ENCODE data around the gene SLC25A33.
"Not testable (repeated sequence)": the region's sequence is repeated elsewhere in the genome, so short reads cannot be mapped to it uniquely, and the experiment has no call there.

The SLC25A33 gene, protein sequence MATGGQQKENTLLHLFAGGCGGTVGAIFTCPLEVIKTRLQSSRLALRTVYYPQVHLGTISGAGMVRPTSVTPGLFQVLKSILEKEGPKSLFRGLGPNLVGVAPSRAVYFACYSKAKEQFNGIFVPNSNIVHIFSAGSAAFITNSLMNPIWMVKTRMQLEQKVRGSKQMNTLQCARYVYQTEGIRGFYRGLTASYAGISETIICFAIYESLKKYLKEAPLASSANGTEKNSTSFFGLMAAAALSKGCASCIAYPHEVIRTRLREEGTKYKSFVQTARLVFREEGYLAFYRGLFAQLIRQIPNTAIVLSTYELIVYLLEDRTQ

DNA sequence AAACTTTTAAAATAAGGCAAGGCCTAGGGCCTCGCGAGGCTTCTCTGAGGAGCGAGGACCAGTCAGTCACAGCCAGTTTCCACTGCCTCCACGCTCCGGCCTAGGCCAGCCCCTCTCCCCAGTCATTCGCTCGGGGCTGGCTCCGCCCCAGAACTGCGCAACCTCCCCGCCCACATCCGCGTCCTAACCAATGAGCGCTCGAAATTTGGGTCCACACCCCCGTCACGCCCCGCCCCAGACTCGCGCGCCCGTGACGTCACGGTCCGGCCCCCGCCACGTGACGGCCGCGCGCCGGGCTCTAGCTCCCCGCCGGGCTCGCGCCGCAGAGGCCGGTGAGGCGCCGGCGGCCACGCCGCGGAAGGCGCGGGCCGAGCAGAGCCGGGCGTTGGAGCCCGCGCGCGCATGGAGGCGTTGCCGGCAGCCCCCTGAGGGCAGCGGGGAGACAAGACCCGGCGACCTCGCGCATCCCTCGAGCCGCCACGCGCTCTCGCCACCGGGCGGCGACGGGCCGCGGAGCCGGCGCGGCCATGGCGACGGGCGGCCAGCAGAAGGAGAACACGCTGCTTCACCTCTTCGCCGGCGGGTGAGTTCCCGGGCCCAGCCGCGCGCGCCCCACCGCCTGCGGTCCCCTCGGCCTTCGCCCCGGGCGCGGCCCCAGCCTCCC is at the start of gene SLC25A33:
Gene SLC25A33, plus strand, starts transcription at position 301 of the 664 bp plus-strand sequence. Its CDS starts 227 bp downstream, at position 528.
- DNase-seq: peak; percentile 98

DNA sequence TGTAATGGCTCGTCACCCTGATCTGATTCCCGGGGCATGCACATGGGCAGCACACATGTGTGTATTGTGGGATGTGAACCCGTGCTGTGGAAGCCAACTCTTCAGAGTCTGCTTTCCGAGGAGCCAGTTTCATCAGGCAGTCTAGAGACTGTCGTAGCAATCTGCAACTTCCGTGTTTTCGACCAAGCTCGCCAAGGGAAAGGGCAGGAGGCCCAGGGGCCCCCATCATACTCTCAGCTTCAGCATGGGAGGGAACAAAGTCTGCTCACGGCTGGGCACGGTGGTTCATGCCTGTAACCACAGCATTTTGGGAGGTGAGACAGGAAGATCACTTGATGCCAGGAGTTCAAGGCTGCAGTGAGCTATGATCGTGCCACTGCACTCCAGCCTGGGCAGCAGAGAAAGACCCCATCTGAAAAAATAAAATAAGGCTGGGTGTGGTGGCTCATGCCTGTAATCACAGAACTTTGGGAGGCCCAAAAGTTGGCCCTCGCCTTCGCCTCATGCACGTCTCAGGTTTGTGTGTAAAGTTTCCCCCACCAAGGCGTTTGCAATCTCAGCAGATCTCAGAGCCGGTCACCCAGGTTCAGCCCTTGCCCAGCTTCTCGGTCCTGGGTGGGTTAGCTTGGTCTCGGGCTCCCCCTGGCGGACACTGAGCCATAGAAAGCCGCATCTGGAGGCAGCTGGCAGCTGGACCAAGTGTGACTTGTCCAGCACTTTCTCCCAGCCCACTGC is 48.5 kb upstream of the SLC25A33 start:
- peak; percentile 81 for DNase-seq

DNA sequence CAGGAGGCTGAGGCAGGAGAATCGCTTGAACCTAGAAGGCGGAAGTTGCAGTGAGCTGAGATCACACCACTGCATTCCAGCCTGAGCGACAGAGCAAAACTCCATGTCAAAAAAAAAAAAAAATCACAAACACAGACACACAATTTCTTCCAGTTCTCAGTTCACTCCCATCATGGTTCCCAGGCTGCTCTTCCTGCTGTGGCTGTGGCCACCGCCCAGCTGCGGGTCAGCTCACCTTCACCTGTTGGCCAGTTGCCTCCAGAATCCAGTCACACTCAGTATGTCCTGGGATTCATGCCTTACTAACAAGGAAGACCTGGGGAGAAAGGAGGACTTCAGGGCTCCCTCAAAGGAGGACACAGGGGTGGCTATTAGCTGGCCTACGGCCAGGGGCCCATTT is 45.9 kb upstream of the SLC25A33 start:
- no peak for DNase-seq

DNA sequence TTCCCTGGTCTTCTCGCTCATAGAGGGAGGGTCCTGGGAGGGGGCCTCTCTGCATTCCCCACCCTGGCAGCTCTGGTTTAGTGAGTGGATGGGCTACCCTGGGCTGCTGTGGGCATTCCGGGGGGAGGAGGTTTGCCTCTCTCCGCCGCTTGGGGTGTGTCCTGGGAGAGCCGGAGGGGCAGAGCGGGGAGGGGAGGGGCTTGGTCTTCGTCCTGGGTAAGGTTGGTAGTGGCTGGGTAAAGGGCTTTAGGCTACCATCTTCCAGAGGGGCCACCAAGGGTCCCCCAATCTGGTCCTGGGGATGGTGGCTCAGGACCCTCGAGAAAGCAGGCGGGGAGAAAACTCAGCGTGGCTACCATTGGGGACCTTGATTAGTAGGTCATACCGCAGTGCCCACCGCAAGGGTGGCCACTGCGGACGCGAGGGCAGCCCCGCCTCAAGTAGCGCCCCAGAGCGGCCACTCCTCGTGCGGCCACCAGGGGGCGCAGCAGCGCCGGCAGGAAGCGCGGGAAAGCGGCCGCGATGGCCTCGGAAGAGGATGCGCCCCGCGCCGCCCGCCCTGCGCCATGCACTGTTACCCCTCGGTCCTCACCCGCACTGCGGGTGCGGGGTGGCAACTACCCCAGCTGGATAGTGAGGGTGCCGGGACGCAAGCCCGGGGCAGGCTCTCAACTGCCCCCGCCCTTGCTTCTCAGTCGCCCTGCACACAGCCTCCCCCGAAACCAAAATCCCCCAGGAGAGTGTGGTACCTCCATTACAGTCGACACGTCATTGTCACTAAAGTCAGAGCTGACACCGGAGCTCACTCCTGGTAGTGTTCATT is 44.1 kb upstream of the SLC25A33 start:
- DNase-seq: peak; percentile 51

DNA sequence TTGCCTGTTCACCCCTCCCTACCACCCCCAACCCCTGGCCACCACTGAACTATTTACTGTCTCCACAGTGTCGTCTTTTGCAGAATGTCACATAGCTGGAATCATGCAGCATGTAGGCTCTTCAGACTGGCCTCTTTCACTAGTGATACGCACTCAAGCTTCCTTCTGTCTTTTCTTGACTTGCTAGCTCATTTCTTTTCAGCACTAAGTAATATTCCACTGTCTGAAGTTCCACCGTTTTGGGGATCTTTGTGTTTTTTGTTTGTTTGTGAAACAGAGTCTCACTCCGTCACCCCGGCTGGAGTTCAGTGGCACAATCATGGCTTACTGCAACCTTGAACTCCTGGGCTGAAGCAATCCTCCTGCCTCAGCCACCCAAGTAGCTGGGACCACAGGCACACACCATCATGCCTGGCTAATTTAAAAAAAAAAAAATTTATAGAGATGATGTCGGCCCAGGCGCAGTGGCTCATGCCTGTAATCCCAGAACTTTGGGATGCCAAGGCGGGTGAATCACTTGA is 43.4 kb upstream of the SLC25A33 start:
- DNase-seq: no peak

DNA sequence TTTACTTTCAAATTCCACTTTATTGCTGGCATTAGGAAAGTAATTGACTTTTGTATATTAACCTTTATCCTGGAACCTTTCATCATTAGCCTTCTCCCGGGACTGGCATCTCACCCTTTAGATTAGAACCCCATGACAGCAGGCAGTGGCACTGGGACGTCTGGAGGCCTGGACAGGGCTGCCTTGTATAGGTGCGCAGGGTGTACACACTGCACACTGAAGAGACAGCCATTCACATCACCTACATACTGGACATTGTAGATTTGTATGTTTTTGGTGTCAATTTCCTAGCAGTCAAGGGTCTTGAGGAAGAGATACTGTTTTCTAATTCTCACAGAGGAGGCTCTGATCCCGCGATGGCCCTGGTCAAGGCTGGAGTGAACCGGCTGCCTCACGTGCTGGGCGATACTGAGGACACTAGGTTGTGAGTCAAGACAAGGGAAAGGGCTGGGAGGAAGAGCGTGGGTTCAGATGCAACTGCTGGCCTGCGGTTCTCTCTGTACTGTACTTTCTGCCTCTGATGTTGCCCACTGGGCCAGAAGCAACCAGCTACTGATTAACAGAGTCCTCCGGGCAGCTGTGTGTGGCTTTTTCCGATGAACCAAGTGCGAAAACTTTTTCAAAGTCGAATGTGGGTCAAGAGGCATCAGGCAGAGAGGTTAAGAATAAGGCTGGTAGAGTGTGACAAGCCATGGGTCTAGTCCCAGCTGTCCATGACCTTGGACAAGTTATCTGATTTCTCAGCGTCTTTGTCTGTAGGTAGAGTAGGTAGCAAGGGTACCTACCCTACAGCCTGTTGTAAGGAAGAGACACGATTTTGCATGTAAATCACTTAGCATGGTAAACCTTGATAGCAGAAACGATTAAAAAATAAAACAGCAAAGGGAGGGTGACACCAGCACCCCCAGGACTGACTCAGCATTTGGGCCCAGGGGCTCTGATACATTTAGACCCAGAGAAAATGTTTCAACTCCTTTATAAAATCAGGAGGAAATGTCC is 38.2 kb upstream of the SLC25A33 start:
- DNase-seq: no peak

DNA sequence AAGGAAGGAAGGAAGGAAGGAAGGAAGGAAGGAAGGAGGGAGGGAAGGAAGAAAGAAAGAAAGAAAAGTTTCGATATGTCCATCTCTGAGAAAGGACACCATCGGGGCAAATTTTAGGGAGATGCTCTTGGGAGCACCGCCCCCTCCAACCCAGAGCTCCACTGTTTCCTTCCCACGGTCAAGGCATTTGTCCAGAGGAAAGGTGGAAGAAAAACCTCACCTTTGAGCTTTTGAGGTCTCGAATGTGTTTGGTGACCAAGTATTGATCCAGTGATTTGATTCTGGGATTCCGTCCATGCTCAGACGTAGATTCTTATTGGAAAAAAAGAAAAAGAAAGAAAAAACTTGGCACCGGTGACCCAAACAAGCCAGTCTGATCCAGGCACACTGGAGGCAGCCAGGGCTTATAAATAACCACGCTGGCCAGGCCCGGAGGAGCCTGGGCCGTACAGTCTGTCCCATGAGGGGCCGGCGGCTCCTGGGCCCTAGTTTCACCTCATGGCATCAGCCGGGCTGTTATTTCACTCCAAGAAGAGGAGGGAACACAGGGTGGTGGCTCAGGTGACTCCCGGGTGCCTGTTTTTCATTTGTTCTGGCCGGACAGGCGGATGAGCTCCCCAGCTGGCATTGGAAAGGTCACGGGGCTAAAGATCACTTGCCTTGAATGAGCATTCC is 36.1 kb upstream of the SLC25A33 start:
- no peak for DNase-seq

DNA sequence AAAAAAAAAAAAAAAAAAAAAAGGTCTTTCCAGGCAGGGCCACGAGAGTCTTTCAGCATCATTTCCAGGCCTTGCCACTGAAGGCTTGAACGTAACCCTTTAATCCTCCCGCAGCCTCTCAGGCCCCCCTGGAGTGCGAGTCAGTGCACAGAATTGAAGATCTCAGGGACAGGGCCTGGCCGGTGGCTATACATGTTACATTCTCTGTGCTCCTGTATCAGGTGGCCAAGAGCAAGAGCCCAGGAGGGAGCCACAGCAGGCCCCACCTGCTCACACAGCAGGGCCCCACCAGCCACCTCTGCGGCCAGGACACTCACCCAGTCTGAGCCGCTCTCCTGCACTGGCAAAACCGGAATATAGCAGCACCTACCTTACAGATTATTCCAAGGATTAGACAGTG is 34.1 kb upstream of the SLC25A33 start:
- no peak for DNase-seq

DNA sequence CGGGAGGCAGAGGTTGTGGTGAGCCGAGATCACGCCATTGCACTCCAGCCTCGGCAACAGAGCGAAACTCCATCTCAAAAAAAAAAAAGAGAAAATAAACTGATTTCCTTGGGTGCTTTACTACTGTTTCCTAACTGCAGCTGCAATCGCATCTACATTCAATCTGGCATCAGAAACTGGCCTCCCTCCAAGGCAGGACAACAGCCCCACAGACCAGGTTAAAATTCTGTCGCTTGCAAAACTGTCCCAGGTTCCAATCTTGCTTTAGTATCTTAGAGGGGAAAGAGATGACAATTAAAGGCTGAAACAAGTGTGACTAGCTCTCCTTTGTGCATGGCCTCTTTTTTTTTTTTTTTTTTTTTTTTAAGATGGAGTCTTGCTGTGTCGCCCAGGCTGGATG is 32.4 kb upstream of the SLC25A33 start:
- no peak for DNase-seq

DNA sequence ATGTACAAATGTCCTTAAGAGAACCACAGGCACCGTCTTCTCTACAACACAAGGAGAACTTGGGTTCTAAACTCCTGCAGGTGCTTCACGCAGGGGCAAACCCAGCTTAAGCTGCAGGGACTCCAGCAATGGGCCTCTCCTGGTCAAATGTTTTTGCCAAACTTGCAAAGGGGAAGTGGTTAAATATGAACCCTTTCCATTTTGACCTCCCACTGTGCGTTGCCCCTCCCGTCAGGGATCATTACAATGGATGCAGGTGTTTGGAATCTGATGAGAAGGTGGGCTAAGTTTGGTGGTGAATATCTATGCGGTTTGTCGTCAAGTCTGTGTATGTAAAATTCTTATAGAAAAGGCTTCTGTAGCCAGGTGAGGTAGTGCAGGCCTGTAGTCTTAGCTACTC is 29.1 kb upstream of the SLC25A33 start:
- no peak for DNase-seq

DNA sequence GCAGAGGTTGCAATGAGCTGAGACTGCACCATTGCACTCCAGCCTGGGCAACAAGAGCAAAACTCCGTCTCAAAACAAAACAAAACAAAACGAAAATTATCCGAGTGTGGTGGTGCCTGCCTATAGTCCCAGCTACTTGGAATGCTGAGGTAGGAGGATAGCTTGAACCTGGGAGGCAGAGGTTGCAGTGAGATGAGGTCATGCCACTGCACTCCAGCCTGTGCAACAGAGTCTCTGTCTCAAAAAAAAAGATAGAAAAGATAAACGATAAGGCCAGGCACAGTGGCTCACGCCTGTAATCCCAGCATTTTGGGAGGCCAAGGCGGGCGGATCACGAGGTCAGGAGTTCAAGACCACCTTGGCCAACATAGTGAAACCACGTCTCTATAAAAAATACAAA is 23.7 kb upstream of the SLC25A33 start:
- DNase-seq: not testable (repeated sequence)

DNA sequence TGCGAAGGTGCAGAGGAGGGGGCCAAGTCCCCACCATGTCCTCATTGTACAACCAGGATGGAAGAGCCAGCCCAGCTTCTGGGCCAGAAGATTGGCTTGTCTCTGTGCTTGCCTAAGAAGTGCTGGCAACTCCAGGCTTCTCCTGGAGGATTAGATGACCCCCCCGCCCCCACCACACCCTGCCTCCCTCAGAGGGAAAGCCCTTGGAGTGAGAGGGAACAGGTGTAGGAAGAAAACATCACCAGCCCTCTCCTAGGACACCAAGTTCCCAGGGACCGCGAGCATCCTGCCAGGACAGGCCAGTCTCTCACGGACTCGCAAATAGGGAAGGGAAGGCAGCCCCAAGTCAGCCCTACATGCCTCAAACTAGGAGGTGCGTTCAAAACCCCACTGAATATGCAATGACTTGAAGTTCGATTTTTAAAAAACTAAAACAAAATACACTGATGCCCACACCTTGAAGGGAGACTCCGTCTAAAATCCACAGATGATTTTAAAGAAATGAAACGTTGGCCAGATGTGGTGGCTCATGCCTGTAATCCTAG is 20.7 kb upstream of the SLC25A33 start:
- no peak for DNase-seq

DNA sequence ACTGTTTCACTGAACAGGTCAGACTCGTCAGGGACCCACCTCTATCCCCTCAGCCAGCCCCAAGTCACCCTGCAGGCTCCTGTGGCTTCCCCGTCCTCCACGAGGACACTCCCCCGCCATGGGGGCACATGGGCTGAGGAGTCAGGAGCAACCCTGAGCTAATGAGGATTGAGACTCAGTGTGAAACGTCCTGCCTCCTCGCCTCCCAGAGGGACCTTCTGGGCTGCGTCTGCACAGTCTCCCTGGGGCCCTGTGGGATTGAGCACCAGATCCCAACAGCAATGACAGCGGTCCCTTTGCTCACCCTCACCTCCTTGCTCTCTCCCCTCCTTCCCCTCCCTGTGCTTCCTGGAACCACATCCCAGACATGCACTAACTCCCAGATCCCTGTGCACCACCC is 18.9 kb upstream of the SLC25A33 start:
- DNase-seq: no peak

DNA sequence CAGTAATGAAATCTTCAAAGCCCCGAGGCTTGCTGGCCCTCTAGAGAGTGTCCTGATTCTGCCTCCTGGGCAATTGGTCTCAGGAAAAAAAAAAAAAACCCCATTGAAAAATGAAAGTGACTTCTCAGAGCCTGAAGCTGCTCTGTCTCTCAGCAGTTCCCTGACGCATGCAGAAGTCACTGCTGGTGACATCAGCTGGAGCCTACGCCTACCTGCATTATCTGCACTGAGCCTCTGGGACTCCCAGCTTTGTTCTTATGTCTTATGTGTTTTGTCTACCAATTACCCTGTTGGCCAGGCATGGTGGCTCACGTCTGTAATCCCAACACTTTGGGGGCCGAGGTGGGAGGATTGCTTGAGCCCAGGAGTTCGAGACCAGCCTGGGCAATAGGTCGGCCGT is 10.1 kb upstream of the SLC25A33 start:
- no peak for DNase-seq

DNA sequence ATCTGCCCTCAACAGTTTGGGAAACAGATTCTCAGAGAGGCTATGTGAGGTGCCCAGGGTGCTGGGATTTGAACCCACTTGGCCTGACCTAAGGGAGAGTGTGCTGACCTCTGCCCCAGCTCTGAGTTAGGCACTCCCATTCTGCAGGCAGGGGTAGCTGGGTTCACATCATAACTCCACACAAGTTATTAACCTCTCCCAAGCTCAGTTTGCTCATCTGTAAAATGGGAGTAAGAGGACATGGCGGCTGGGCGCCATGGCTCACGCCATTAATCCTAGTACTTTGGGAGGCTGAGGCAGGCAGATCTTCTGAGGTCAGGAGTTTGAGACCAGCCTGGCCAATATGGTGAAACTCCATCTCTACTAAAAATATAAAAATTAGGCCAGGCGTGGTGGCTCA is 8.9 kb upstream of the SLC25A33 start:
- DNase-seq: no peak

DNA sequence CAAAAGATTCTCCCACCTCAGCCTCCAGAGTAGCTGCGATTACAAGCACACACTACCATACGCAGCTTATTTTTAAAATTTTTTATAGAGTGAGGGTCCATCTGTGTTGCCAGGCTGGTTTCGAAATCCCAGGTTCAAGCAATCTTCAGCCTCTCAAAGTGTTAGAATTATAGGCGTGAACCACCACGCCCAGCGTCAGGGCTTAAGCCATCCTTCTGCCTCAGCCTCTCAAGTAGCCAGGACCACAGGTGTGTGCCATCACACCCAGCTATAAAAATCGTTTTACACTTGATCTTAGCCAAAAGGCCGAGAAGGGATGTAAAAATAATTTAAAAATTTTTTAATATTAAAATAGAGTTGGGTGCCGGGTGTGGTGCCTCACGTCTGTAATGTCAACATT is 4.3 kb upstream of the SLC25A33 start:
- DNase-seq: no peak

DNA sequence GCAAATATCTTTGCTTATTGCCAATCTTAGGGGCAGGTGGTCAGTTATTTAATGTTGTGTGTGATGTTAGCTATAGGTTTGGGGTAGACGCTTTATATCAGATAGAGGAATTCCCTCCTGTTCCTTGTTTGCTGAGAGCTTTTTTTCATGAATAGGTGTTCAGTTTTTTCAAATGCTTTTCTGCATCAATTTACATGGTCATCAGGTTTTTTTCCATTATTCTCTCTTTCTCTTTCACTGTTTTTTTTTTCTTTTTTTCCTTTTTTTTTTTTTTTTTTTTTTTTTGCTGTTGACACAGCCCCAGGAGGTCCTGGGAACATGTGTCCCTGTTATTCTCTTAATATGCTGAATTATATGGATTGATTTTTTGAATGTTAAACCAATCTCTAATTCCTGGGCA is 3.0 kb upstream of the SLC25A33 start:
- no peak for DNase-seq

DNA sequence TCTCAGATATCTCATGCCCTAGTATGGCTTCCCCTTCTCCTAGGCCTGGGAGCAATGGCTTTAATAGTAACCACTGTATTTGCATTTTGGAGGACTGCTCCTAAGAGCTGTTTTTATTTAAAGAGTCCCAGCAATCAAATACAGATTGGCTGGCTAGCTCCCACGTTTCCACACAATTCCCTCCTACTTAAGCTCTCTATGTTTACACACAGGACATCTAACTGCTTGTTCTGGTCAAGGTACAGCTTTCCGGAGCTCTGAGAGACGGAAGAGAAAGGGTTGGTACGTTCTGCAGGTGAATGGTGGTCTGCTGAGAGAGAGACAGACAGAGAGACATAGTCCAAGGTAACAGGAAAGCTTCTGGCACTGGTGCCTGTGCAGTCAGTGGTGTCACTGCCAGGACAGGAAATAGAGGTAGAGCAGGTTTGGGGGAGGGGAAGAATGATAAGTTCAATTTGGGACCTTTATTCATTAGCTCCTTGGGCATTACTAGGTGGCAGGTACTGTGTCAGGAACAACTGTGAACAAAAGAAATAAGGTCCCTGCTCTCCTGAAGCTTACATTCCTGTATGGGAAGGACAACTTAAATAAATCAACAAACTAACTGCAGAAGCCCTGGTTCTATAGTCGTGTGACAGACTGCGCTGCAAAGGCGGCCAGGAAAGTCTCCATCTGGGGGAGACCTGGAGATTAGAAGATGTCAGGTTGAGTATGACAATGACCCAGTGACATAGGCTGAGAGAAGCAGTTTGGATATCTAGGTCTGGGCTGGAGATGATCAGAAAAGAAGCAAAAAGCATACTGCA is 1.2 kb upstream of the SLC25A33 start:
- DNase-seq: no peak

DNA sequence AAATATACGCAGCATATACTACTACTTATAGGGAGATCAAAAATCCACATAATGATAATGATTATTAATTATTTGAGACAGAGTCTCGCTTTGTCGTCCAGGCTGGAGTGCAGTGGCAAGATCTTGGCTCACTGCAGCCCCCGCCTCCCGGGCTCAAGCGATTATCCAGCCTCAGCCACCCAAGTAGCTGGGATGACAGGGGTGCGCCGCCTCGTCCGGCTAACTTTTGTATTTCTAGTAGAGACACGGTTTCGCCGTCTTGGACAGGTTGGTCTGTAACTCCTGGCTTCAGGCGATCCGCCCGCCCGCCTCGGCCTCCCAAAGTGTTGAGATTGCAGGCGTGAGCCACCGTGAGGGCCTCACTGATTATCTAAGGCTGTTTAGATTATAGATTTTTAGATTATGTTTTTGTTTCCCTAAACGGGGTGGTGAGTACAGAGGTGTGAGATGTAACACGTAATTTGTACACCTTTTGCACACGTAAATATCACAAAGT is 548 bp upstream of the SLC25A33 start:
- no peak for DNase-seq
